Fibroblast of mammary gland (primary cell): ENCODE data around the gene AGRN.

Experiments used
- DNase-seq: peaks from one replicate; pipeline ENCODE4 v3.0.0-alpha.2; 2010; ENCODE audit warnings: low read depth
- H3K4me3 ChIP-seq: 2 replicates; pipeline ENCODE4 v1.5.1; 2011; ENCODE audit warnings: low read depth, mild to moderate bottlenecking, low read length, moderate library complexity; ENCODE audit not compliant: control insufficient read depth
- TF ChIP-seq, protein P1 (sequence below): conservative IDR thresholded peaks from 2 replicates; pipeline ENCODE4 v1.5.1; 2011; ENCODE audit warnings: low read depth, low read length, inconsistent platforms; ENCODE audit not compliant: control insufficient read depth, insufficient read depth

AGRN gene

DNA sequence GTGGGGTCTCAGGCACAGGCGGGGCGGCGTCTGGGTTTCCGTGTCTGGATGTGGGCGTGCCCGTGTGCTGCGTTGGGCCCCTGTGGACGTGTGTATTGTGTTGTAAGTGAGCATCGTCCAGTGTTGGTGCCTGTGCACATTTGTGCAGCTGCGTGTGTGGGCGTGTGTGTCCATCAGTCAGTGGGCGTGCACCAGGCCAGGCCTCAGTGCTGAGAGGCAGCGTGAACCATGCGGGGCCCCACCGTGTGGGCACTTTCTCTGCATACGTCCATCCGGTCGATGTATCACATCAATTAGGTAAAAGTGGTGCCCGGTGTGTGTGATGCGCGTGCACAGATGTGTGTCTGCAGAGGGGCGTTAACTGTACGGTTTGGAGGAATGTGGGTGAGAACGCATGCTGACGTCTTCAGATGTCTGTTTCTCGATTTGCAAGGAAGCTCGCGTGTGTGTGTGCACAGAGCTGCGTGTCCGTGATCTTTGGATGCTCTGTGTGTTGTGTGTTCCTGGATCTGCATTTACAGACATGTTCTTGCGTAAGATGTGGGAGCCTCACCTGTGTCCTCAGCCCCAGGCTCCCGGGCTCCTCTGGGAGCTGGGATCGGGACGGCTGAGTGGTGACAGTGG is 24.6 kb downstream of the AGRN start:
- TF ChIP-seq, protein P1, sequence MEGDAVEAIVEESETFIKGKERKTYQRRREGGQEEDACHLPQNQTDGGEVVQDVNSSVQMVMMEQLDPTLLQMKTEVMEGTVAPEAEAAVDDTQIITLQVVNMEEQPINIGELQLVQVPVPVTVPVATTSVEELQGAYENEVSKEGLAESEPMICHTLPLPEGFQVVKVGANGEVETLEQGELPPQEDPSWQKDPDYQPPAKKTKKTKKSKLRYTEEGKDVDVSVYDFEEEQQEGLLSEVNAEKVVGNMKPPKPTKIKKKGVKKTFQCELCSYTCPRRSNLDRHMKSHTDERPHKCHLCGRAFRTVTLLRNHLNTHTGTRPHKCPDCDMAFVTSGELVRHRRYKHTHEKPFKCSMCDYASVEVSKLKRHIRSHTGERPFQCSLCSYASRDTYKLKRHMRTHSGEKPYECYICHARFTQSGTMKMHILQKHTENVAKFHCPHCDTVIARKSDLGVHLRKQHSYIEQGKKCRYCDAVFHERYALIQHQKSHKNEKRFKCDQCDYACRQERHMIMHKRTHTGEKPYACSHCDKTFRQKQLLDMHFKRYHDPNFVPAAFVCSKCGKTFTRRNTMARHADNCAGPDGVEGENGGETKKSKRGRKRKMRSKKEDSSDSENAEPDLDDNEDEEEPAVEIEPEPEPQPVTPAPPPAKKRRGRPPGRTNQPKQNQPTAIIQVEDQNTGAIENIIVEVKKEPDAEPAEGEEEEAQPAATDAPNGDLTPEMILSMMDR: no peak
- DNase-seq: no peak
- H3K4me3 ChIP-seq: no peak overlapping the region

DNA sequence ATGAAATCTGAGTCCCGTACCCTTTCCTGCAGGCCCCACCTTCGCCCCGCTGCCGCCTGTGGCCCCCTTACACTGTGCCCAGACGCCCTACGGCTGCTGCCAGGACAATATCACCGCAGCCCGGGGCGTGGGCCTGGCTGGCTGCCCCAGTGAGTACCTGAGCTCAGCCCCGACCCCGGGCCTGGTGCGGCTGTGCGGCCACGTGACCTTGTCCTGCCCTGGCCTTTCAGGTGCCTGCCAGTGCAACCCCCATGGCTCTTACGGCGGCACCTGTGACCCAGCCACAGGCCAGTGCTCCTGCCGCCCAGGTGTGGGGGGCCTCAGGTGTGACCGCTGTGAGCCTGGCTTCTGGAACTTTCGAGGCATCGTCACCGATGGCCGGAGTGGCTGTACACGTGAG is 25.2 kb downstream of the AGRN start:
- DNase-seq: no peak
- no peak overlapping the region for H3K4me3 ChIP-seq
- TF ChIP-seq, protein P1: no peak

DNA sequence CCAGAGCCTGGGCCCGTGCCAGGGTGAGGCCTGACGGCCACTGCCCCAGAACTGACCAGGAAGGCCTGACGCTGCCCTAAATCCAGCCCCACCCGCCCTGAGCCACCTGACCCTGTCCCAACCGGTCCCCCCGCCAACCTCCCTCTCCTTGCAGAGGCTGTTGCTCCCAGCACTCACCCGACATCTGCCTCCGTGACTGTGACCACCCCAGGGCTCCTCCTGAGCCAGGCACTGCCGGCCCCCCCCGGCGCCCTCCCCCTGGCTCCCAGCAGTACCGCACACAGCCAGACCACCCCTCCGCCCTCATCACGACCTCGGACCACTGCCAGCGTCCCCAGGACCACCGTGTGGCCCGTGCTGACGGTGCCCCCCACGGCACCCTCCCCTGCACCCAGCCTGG is 26.3 kb downstream of the AGRN start:
- H3K4me3 ChIP-seq: no peak overlapping the region
- TF ChIP-seq, protein P1: no peak
- DNase-seq: no peak

DNA sequence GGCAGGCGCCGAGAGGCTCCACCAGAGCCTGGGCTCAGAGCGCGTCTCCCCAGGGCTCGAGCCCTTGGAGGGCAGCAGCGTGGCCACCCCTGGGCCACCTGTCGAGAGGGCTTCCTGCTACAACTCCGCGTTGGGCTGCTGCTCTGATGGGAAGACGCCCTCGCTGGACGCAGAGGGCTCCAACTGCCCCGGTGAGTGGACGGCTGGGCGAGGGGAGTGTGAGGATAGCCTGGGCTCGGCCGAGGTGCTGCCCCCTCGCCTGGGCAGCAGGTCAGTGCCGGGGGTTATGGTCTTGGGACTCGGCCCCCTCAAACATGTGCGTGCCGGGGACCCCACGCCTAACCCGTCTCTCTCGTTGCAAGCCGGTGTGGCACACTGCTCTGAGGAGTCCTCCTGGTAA is 26.8 kb downstream of the AGRN start:
- DNase-seq: no peak
- no peak overlapping the region for H3K4me3 ChIP-seq
- TF ChIP-seq, protein P1: no peak

DNA sequence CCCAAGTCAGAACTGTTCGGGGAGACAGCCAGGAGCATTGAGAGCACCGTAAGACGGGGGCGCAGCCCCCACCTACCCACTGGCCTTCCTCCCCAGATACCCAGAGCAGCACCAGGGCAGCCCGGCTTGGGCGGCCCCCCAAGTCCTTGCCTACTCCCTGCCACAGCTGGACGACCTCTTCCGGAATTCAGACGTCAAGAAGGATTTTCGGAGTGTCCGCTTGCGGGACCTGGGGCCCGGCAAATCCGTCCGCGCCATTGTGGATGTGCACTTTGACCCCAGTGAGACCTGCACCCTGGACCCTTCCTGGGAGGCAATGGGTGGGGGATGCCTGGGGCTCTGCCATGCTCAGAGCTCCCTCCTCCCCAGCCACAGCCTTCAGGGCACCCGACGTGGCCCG is 27.5 kb downstream of the AGRN start:
- no peak overlapping the region for H3K4me3 ChIP-seq
- TF ChIP-seq, protein P1: no peak
- no peak for DNase-seq

DNA sequence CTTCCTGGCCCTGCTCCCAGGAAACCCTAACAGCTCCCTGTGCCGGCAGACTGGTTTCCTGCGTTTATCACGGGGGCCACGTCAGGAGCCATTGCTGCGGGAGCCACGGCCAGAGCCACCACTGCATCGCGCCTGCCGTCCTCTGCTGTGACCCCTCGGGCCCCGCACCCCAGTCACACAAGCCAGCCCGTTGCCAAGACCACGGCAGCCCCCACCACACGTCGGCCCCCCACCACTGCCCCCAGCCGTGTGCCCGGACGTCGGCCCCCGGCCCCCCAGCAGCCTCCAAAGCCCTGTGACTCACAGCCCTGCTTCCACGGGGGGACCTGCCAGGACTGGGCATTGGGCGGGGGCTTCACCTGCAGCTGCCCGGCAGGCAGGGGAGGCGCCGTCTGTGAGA is 28.0 kb downstream of the AGRN start:
- TF ChIP-seq, protein P1: no peak
- no peak overlapping the region for H3K4me3 ChIP-seq
- no peak for DNase-seq

DNA sequence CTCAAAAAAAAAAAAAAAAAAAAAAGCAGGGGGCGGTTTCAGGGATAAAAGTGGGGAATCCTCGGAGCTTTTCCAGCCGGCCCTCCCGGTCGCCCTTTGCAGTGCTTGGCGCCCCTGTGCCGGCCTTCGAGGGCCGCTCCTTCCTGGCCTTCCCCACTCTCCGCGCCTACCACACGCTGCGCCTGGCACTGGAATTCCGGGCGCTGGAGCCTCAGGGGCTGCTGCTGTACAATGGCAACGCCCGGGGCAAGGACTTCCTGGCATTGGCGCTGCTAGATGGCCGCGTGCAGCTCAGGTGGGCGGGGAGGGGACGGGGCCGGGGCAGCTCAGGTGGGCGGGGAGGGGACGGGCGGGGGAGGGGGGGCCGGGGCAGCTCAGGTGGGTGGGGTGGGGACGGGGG is 28.8 kb downstream of the AGRN start:
- no peak overlapping the region for H3K4me3 ChIP-seq
- no peak for DNase-seq
- TF ChIP-seq, protein P1: no peak
